NCI-H1092 treated with DMSO at 0.1 percent for 48 hours (cell line): ENCODE data around the gene VILL.

ENCODE experiments used
- DNase-seq: peaks from one replicate; lab custom pipeline; 2025; lab: John Stamatoyannopoulos, UW

VILL gene

DNA sequence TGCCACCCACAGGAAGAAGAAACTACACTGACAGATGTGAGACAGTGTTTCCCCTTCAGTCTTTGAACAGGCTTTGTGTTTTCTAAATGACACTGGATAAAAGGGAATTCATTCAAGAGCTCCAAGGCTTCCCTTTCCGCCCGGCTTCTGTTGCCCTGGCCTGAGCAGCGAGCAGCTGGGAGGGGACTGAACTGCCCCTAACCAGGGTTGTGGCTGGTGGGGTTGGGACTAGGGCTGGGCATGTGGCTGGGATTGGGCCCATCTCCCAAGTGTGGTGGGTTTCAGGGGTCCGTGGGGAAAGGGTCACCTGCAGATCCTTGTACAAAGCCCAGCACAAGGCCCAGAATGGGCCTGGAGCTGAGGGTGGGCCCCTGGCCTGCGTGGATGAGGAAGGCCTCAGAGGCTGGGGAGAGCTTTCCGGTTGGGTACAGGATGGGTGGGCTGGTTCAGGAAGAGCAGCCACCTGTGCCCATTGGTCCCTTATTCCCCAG is 10.4 kb downstream of the VILL start:
- DNase-seq = no peak

DNA sequence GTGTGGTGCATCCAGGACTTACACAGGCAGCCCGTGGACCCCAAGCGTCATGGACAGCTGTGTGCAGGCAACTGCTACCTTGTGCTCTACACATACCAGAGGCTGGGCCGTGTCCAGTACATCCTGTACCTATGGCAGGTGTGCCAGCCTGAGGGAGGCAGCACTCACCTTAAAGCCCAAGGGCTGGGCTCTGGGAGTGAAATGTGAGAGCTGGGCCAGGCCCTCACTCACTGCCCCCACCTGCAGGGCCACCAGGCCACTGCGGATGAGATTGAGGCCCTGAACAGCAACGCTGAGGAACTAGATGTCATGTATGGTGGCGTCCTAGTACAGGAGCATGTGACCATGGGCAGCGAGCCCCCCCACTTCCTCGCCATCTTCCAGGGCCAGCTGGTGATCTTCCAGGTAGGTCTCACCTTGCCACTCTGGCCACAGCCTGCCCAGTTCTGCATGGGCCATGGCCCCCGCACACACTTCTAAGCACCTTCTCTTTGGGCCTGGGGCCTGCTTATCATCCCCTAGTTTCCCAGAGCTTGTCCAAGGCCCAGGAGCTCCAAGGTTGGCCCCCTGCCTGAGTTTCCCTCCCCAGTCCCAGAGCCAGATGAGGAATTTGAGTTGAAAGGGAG is 11.0 kb downstream of the VILL start:
- no peak for DNase-seq

DNA sequence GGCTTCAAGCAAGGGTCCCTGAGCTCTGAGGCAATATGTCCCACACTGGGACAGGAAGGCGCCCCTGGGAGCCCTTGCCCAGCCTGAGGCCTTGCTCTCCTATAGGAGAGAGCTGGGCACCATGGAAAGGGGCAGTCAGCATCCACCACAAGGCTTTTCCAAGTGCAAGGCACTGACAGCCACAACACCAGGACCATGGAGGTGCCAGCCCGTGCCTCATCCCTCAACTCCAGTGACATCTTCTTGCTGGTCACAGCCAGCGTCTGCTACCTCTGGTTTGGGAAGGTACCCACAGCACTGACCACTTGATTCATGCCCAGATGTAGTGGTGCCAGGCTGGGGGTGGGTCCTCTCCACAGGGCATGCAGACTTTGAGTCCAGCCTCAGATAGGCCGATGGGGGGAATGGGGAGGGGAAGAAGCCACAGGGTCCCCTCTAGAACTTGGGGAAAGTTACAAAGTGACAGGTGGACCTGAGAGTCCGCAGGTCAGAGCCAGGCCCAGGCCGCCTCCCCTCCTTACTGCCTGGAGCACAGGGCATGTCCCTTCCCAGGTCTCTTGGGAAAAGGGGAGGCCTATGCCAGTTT is 11.8 kb downstream of the VILL start:
- DNase-seq = no peak

DNA sequence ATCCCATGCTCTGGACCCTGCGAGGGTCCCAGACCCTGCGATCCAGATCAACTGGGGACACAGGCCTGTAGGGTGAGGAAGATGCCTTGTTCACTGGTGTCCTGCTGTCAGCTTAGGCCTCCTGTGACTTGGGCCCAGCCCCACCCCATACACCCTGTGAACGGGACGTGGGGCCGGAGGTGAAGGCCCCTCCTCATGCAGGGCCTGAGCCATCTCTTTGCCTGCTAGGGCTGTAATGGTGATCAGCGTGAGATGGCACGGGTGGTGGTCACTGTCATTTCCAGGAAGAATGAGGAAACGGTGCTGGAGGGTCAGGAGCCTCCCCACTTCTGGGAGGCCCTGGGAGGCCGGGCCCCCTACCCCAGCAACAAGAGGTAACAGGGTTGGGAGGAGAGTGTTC is 12.4 kb downstream of the VILL start:
- no peak for DNase-seq

DNA sequence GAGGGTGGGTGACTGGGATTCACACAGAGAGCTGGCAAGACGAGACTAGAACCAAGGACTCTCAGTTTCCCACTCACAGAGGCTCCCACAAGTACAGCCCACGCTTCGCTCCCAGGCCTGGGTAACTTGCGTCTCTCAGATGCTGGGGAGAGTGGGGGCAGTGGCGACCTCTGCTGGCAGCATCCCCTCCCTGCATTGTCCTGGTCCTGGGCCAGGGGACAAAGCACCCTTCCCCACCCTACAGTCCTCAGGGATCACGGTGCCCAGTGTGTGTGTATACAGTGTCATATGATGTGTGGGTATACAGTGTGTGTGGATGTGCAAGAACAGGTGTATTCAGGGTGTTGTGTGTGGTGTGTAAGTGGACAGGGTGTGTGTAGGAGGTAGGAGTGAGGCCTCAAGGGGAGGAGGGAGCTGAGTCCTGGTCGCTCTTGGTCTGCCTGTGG is 12.8 kb downstream of the VILL start:
- no peak for DNase-seq

DNA sequence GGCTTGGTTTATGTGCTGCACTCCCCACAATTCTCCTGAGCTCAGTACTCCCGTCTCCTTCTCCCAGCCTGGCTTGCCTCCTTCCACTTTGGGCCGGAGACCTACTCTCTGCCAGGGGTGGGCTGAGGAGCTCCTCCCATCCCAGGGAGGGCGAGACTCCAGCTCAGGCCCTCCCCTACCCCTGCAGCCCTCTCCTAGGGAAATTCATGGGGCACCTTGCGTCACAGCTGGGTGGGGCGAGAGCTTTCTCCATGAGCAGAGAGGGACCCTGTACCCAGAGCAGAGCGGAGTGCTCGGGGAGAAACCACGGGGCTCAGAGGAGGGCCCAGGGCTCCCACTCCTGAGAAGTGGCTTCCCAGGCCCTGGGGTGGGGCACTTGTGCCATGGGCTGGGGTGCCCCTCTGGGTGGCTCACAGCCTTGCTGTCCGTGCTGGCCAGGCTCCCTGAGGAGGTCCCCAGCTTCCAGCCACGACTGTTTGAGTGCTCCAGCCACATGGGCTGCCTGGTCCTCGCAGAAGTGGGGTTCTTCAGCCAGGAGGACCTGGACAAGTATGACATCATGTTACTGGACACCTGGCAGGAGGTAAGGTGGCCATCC is 13.3 kb downstream of the VILL start:
- no peak for DNase-seq

DNA sequence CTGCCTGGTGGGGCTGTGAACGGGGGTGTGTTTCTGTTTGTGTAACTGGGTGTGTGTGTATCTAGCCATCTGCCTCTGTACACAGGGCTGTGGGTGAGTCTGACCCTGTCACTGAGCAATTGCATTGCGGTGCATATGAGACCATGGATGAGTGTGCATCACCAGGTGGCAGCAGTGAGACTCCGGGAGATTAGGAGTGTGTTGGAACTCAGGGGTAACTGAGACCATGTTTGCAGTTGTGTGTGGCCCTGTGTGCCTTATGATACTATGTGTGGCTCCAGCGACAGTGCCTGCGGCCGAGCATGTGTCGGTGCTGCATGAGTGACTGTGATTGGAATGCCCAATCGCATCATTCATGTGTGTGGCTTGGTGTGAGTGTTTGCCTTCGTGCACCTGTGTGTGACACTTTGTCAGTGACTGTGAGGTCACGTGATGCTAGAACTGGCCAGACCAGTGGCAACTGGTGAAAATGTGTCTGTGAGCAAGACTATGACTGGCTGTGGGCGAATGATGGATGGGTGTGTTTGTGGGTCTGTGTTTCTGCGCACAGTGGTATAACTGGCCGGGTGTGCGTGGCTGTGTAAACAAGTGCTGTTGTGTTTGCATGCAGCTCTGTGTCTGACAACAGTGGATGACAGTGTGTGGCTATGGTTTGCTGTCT is 14.0 kb downstream of the VILL start:
- DNase-seq = peak; percentile 20

DNA sequence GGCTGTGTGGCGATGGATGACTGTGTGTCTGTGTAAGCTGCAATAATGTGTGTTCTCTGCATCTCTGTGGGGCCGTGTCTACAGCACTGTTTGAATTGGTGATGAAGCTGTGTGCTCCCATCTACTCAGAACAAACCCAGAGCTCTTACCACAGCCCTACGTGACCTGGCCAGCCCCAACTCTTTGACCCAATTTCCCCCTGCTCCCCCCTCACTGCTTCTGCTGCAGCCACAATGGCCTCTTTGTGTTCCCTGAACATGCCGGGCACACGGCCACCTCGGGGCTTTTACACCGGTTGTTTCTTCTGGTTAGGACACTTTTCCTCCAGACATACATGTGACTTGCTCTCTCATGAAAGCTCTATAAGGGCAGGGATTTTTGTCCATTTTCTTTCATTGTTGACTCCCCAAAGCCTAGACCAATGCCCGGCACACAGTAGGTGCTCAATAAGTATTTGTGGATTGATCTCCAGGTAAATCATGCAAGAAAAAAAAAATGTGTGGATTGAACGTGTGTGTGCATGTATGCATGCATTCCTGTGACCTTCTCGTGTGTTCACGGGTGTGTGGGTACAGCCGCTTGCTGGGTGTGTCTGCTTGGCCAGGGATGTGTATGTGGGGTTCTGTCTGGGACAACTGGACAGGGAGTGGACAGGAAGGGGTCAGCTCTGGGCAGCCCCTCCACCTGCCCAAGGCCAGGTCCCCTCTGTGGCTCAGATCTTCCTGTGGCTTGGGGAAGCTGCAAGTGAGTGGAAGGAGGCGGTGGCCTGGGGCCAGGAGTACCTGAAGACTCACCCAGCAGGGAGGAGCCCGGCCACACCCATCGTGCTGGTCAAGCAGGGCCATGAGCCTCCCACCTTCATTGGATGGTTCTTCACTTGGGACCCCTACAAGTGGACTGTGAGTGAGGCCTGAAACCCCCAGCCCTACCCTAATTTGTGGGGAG is 14.8 kb downstream of the VILL start:
- DNase-seq = no peak

DNA sequence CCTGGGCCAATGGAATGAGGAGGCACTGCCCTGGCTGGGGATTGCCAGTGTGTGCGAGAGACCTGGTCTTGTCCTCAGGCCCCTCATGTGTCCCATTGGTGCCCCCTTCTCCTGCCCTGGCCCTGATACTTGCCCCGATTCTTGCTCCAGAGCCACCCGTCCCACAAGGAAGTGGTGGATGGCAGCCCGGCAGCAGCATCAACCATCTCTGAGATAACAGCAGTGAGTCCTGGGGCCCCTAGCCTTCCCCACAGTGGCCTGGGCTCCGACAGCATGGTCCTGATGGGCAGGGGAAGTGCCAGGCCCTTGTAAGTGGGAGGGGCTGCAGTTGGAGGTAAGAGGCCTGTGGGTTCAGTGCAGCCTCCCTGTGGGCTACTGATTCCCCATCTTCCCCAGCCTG is 15.4 kb downstream of the VILL start:
- no peak for DNase-seq

DNA sequence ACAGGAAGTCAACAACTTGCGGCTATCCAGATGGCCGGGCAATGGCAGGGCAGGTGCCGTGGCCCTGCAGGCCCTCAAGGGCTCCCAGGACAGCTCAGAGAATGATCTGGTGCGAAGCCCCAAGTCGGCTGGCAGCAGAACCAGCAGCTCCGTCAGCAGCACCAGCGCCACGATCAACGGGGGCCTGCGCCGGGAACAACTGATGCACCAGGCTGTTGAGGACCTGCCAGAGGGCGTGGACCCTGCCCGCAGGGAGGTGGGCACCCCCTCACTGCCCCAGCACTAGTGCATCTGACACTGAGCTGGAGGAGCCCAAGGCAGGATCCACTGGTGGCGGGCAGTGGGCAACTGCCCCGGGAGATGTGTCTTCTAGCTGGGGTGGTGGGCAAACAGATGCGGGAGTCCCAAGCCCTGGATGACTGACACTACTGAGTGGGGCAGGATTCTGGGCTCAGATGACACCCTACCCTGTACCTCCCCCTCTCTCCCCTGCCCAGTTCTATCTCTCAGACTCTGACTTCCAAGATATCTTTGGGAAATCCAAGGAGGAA is 15.9 kb downstream of the VILL start:
- DNase-seq = no peak

DNA sequence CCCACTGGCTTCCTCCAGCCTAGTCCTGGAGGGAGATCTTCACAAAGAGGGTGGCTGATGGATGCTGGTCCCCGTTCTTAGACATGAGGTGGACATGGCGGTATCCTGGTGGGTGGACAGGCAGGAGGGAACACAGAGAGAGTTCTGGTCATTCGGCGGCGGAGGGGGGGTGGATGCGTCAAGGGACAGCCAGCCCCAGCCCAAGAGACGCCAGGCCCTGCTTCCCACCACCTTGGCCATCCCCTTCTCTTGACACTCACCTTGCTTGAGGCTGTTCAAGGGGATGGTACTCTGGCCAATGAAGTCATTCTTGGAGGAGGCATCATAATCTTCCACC is 17.1 kb downstream of the VILL start:
- no peak for DNase-seq

DNA sequence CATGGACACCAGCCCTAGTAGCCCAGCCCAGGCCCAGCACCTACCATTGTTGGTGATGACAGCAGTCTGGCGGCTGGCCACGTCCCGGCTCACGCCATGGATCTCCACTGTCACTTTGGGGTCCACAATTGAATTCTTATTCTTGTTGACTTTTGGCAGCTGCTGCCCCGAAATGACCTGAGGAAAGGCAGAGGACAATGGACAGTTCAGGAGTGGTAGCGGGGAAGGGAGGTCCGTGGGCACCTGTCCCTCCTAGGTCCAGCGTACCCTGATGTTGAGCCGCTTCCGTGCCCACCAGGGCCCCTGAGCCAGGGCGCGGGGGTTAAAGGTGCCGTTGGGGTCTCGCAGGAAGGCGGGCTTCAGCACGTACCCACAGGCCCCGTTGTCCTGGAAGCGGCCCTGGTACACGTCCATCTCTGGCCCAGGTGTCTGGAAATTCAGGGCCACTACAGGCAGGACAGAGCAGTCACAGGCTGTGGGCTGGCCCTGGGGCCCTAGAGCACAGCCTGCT is 17.7 kb downstream of the VILL start:
- DNase-seq = no peak

DNA sequence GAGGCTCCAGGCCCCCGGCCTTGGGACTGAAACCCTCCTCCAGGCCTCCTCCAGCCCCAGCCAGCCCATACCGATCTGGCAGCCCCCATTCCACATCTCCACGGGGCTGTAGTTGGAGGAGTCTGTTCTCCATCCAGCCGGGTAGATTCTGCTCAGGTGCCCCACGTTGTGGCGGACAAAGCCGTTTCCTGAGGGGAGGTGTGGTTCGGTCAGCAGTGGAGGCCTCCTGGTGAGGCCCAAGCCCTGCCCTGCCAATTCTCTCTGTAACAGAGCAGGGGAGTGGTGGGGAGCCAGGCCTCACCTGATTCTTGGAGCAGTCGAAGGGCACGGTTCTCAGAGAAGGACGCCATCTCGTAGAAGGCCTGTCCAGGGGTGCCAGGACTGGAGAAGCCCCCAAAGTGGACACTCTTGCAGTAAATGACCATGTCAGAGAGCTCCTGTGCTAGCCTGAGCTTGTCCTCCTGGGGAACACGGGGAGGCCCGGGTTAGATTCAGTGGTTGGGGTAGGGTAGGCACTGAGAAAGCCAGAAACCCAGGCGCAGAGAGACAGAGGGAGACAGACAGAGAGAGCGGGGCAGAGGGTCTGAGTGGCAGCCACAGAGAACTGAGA is 18.5 kb downstream of the VILL start:
- DNase-seq = no peak

DNA sequence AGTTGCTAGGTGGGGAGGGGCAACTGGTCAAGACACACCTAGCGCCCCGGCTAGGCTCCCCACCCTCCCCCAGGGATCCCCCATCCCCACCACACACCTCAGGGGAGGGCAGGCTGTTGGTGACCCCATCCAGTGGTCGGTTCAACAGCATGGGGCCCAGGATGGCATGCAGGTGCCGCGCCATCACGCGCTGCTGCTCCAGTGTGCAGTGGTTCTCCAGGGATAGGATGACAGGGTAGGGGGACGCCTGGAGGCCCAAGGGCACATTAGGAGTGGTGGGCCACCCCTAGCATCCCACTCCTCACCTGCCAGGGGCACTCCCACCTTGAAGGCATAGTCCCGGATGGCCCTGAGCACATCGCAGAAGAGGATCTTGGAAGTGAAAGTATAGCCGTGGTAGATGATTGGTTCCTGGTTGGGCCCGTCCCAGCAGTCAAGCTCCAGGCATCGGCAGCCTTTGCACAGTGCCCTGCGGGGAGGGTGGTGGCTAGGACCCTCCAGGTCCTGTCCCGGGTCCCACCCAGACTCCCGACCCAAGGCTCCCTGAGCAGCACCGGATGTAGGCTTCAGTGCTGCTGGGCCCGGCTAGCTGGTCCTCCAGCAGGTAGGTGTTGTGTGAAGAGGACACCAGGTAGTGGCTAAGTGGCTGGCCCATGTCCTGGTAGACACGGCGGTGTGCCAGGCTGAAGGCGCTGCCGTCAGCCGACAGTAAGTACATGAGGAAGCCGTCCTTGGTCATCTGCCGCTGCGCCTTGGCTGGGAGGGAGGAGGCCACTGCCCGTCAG is 19.4 kb downstream of the VILL start:
- DNase-seq = no peak

DNA sequence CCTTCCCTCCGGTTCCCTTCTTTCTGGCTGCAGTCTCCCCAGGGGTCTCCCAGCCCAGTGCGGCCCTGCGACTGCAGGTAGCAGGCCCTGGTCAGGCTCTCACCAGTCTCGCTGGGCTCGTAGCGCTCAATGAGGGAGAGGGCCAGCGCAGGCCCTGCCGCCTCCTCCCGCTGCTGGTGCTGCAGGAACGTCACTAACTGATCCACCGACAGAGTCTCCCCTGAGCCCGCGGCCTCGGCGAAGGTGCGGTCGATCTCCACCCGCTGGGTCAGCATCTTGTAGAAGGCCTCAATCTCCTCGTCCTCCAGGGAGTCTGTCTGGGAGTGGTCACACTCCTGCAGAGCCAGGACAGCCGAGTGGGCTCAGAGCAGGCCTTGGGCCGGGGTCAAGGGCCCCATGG is 20.5 kb downstream of the VILL start:
- DNase-seq = no peak

DNA sequence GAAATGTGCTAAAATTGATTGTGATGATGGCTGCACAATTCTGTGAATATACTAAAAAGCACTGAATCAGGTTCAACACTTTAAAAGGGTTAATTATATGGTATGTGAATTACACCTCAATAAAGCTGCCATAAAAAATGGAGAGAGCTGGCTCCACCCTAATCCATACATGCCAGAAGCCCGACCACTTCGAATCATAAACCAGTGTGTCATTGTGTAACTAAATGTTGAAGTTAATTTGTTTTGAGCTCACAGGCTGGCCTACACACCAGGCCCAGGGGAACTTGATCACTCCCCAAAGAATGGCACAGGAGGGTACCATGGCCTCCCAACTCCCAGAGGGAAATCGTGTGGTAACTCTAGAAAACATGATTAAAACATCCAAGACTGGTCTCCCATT is 24.9 kb downstream of the VILL start:
- DNase-seq = no peak

DNA sequence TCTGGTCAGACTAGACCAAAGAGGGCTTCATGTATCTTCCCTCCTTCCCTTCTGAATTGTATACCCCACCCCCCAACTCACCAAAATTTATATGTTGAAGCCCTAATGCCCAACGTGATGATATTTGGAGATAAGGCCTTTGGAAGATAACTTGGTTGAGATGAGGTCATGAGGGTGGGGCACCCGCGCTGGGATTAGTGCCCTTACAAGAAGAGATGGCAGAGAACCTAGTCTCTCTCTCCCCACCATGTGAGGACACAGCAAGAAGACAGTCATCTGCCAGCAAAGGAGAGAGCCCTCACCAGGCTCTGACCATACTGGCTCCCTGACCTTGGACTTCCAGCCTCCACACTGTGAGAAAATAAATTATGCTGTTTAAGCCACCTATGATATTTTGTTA is 25.4 kb downstream of the VILL start:
- no peak for DNase-seq

DNA sequence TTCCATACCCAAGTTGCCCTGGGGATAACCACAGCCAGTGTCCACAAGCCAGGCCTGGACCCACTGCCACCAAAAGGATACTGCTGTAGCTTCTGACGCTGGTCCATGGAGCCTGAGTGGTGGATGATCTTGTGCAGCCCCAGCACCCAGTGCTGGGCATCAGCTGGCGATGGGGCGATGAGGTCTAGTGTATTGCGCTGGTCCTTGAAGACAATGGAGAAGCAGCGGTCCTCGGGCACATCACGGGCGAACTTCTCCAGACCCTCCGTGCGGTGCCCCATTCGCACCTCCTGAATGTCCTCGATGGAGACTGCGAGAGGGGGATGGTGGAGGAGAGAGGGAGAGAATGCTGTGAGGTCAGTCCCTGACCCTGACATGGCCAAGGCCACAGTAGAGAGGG is 25.8 kb downstream of the VILL start:
- DNase-seq = no peak

DNA sequence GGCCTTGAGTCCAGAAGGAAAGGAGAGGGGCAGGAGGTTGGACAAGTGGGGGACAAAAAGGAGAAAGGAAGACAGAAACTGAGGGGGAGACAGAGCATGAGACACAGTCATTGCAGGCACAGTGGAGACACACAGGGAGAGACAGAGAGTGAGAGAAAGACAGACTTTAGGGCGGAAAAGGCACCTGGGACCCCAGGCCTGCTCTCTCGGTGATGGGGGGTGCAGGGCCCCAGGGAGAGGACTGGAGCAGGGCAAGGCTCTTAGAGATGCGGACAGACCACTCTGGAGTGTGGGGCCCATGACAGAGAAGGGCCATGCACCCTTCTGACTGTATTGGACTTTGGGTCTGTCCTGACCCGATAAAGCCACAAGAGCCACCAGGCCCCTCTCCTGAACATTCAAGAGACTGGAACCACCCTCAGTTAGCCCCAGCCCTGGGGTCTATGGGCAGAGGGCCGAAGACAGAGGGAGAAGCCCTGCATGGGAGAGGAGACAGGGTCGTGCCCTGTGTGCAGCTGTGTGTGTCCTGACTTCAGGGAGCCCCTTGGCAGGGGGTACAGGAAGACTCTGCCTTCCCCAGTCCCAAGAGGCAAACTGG is 26.4 kb downstream of the VILL start:
- DNase-seq = no peak
